ENCODE results near the gene TMEM43. TPM values are rescaled to one million over a fixed set of nuclear protein-coding genes. Genes with fewer than 3 reads are reported as not detected.

TMEM43 gene
- total RNA-seq, 1 donor from 2014 or later = 79.2 TPM

GRCh38 chr3:14152233-14152962 is 27.5 kb downstream of the TMEM43 start:
- Histone ChIP-seq H4K20me1 (ENCODE audit: insufficient read depth, low read length) (peaks cover 36% of the 10 kb centered on the region), H3K36me3 (ENCODE audit: insufficient read depth, low read length) (peaks cover 29% of the 10 kb centered on the region), H3K79me2 (ENCODE audit: insufficient read depth, low read length) (peaks cover 2% of the 10 kb centered on the region), H2AFZ (ENCODE audit: low read depth, low read length) (no peak overlapping the region), H3K4me2 (ENCODE audit: low read length) (no peak overlapping the region), H3K27me3 (ENCODE audit: insufficient read depth, low read length) (no peaks in the 10 kb centered on the region), H3K4me3 (ENCODE audit: insufficient read depth, low read depth, low read length) (no peak overlapping the region), H3K4me1 (ENCODE audit: insufficient read depth, low read length) (no peaks in the 10 kb centered on the region), H3K9ac (ENCODE audit: low read length) (no peak overlapping the region), H3K9me3 (ENCODE audit: insufficient read depth, low read depth, low read length) (no peaks in the 10 kb centered on the region), H3K27ac (ENCODE audit: low read depth, low read length) (no peak overlapping the region)
- H3K27me3 Mint-ChIP-seq (ENCODE audit: low read depth, unreplicated experiment) = no peaks in the 10 kb centered on the region
- peaks cover 2% of the 10 kb centered on the region for H3K4me1 Mint-ChIP-seq (ENCODE audit: low read depth, unreplicated experiment)
- TF ChIP-seq CTCF (IDR thresholded peaks at IDR 0.05; ENCODE audit: insufficient read depth, low read depth, low read length) = peak; percentile 18
- no peak for TF ChIP-seq EZH2 (IDR thresholded peaks at IDR 0.05; ENCODE audit: insufficient read depth, low read length)
- DNase-seq (ENCODE audit: low read depth) = no peak
- H3K36me3 Mint-ChIP-seq (ENCODE audit: low read depth, unreplicated experiment) = peaks cover 42% of the 10 kb centered on the region
- no peak for FAIRE-seq
- H3K27ac Mint-ChIP-seq (ENCODE audit: unreplicated experiment) = no peak overlapping the region
- H3K9me3 Mint-ChIP-seq (ENCODE audit: unreplicated experiment) = no peaks in the 10 kb centered on the region
- no peak overlapping the region for H3K4me3 Mint-ChIP-seq (ENCODE audit: unreplicated experiment)

- no peaks in the 10 kb centered on the region for H3K4me1 ChIP-seq (ENCODE audit: insufficient read depth, low read length)
- no peak overlapping the region for H3K9ac ChIP-seq (ENCODE audit: low read length)
- H3K4me3 Mint-ChIP-seq (ENCODE audit: unreplicated experiment) = no peak overlapping the region
- H4K20me1 ChIP-seq (ENCODE audit: insufficient read depth, low read length) = peaks cover 36% of the 10 kb centered on the region
- H3K4me2 ChIP-seq (ENCODE audit: low read length) = no peak overlapping the region
- no peak overlapping the region for H3K4me3 ChIP-seq (ENCODE audit: insufficient read depth, low read depth, low read length)
- peaks cover 2% of the 10 kb centered on the region for H3K79me2 ChIP-seq (ENCODE audit: insufficient read depth, low read length)
- H3K27me3 ChIP-seq (ENCODE audit: insufficient read depth, low read length) = no peaks in the 10 kb centered on the region
- no peaks in the 10 kb centered on the region for H3K9me3 Mint-ChIP-seq (ENCODE audit: unreplicated experiment)
- peaks cover 45% of the 10 kb centered on the region for H3K36me3 Mint-ChIP-seq (ENCODE audit: low read depth, unreplicated experiment)
- peaks cover 35% of the 10 kb centered on the region for H3K36me3 ChIP-seq (ENCODE audit: insufficient read depth, low read length)
- H2AFZ ChIP-seq (ENCODE audit: low read depth, low read length) = no peak overlapping the region
- no peak overlapping the region for H3K27ac Mint-ChIP-seq (ENCODE audit: unreplicated experiment)
- FAIRE-seq = no peak
- no peak for DNase-seq (ENCODE audit: low read depth)
- H3K9me3 ChIP-seq (ENCODE audit: insufficient read depth, low read depth, low read length) = no peaks in the 10 kb centered on the region
- H3K27ac ChIP-seq (ENCODE audit: low read depth, low read length) = no peak overlapping the region
- H3K27me3 Mint-ChIP-seq (ENCODE audit: low read depth, unreplicated experiment) = no peaks in the 10 kb centered on the region
- TF ChIP-seq CTCF (IDR thresholded peaks at IDR 0.05; ENCODE audit: insufficient read depth, low read depth, low read length) = no peak
- TF ChIP-seq EZH2 (IDR thresholded peaks at IDR 0.05; ENCODE audit: insufficient read depth, low read length) = no peak
- peaks cover 2% of the 10 kb centered on the region for H3K4me1 Mint-ChIP-seq (ENCODE audit: low read depth, unreplicated experiment)
Observed at GRCh38 chr3:14152963-14153355, 28.1 kb downstream of the TMEM43 start.

DNA sequence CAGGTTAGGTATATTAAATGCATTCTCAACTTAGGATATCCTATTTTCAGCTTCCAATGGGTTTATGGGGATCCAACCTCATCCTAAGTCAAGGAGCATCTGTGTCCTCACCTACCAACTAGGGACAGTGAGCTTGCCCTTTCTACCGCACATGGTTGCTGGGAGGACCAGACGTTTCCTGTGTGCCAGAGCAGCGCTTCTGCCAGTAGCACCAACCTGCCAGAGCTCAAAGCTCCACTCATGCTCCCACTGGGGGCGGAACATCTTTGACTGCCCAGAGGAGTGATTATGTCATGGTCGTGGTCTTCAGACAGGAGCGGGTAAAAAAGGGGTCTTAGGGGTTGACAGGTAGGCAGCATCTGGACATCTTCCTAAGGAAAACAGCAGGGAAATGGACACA is 28.8 kb downstream of the TMEM43 start:
- DNase-seq (ENCODE audit: low read depth) (no peak), FAIRE-seq (no peak)
- H3K27me3 ChIP-seq (ENCODE audit: insufficient read depth, low read length) = no peaks in the 10 kb centered on the region
- no peaks in the 10 kb centered on the region for H3K9me3 Mint-ChIP-seq (ENCODE audit: unreplicated experiment)
- H3K27me3 Mint-ChIP-seq (ENCODE audit: low read depth, unreplicated experiment) = no peaks in the 10 kb centered on the region
- H3K9ac ChIP-seq (ENCODE audit: low read length) = no peak overlapping the region
- H3K79me2 ChIP-seq (ENCODE audit: insufficient read depth, low read length) = peaks cover 2% of the 10 kb centered on the region
- H3K36me3 Mint-ChIP-seq (ENCODE audit: low read depth, unreplicated experiment) = peaks cover 46% of the 10 kb centered on the region
- no peaks in the 10 kb centered on the region for H3K4me1 ChIP-seq (ENCODE audit: insufficient read depth, low read length)
- H2AFZ ChIP-seq (ENCODE audit: low read depth, low read length) = no peak overlapping the region
- H3K4me2 ChIP-seq (ENCODE audit: low read length) = no peak overlapping the region
- H4K20me1 ChIP-seq (ENCODE audit: insufficient read depth, low read length) = peaks cover 36% of the 10 kb centered on the region
- no peak overlapping the region for H3K27ac Mint-ChIP-seq (ENCODE audit: unreplicated experiment)
- peaks cover 35% of the 10 kb centered on the region for H3K36me3 ChIP-seq (ENCODE audit: insufficient read depth, low read length)
- H3K4me1 Mint-ChIP-seq (ENCODE audit: low read depth, unreplicated experiment) = peaks cover 2% of the 10 kb centered on the region
- no peak overlapping the region for H3K27ac ChIP-seq (ENCODE audit: low read depth, low read length)
- H3K4me3 Mint-ChIP-seq (ENCODE audit: unreplicated experiment) = no peak overlapping the region
- H3K9me3 ChIP-seq (ENCODE audit: insufficient read depth, low read depth, low read length) = no peaks in the 10 kb centered on the region
- H3K4me3 ChIP-seq (ENCODE audit: insufficient read depth, low read depth, low read length) = no peak overlapping the region
- TF ChIP-seq EZH2 (IDR thresholded peaks at IDR 0.05; ENCODE audit: insufficient read depth, low read length) (no peak), CTCF (IDR thresholded peaks at IDR 0.05; ENCODE audit: insufficient read depth, low read depth, low read length) (no peak)

All from astrocyte (in vitro differentiated cells and primary cell).